Neural crest cell (in vitro differentiated cells): ENCODE data around the gene BNIP5. TPM values are rescaled to one million over a fixed set of nuclear protein-coding genes. Genes with fewer than 3 reads are reported as not detected.

ENCODE experiments used
- DNase-seq: peaks from one replicate; pipeline ENCODE4 v3.0.0; 2021; ENCODE audit warnings: low read depth, mixed read lengths, low spot score
- H3K27ac Mint-ChIP-seq: one replicate; pipeline ENCODE4 v1.8.0; 2021; ENCODE audit warnings: mild to moderate bottlenecking, mixed read lengths; ENCODE audit not compliant: unreplicated experiment
- H3K27me3 Mint-ChIP-seq: 2 replicates; pipeline ENCODE4 v1.8.0; 2021; ENCODE audit warnings: low read depth, mild to moderate bottlenecking, mixed read lengths
- H3K36me3 Mint-ChIP-seq: 2 replicates; pipeline ENCODE4 v1.8.0; 2021; ENCODE audit warnings: low read depth, mild to moderate bottlenecking, mixed read lengths
- H3K4me1 Mint-ChIP-seq: 2 replicates; pipeline ENCODE4 v1.8.0; 2021; ENCODE audit warnings: mixed read lengths
- H3K4me3 Mint-ChIP-seq: one replicate; pipeline ENCODE4 v1.8.0; 2021; ENCODE audit warnings: mild to moderate bottlenecking, mixed read lengths
- H3K9me3 Mint-ChIP-seq: 2 replicates; pipeline ENCODE4 v1.8.0; 2021; ENCODE audit warnings: mixed read lengths
- CTCF ChIP-seq: fragments of 200-600 bp; sonication (generic); conservative IDR thresholded peaks from 2 replicates; pipeline ENCODE4 v1.5.0; 2021; ENCODE audit warnings: antibody characterized with exemption, mild to moderate bottlenecking
- total RNA-seq: library from RNA; stranded (reverse); gene quantifications from 2 replicates; pipeline ENCODE4 v1.2.1, GENCODE V29; 2021

Gene BNIP5
- total RNA-seq, 1 donor from 2014 or later = not detected

- peaks cover 15% of the 10 kb centered on the region for H3K4me1 Mint-ChIP-seq
- peaks cover 3% of the 10 kb centered on the region for H3K27me3 Mint-ChIP-seq
- H3K4me3 Mint-ChIP-seq = no peak overlapping the region
- no peaks in the 10 kb centered on the region for H3K36me3 Mint-ChIP-seq
- no peak for DNase-seq
- no peak for TF ChIP-seq CTCF
- H3K27ac Mint-ChIP-seq = no peak overlapping the region
- no peaks in the 10 kb centered on the region for H3K9me3 Mint-ChIP-seq
Observed at GRCh38 chr6:36318690-36319435, 17.8 kb downstream of the BNIP5 start.

- no peak for TF ChIP-seq CTCF
- Mint-ChIP-seq H3K36me3 (no peaks in the 10 kb centered on the region), H3K27ac (no peak overlapping the region)
Observed at GRCh38 chr6:36317623-36318022, 19.1 kb downstream of the BNIP5 start.

GRCh38 chr6:36315921-36316320, 20.8 kb downstream of the BNIP5 start:
- H3K4me3 Mint-ChIP-seq = no peak overlapping the region
- no peak for DNase-seq
- H3K27me3 Mint-ChIP-seq = peaks cover 3% of the 10 kb centered on the region
- no peaks in the 10 kb centered on the region for H3K9me3 Mint-ChIP-seq
- peaks cover 7% of the 10 kb centered on the region for H3K4me1 Mint-ChIP-seq
- no peaks in the 10 kb centered on the region for H3K36me3 Mint-ChIP-seq
- no peak for TF ChIP-seq CTCF
- H3K27ac Mint-ChIP-seq = no peak overlapping the region

More at GRCh38 chr6:36317623-36318022, 19.1 kb downstream of the BNIP5 start:
- H3K4me1 Mint-ChIP-seq = peaks cover 7% of the 10 kb centered on the region
- DNase-seq = no peak
- H3K9me3 Mint-ChIP-seq = no peaks in the 10 kb centered on the region
- peaks cover 3% of the 10 kb centered on the region for H3K27me3 Mint-ChIP-seq
- H3K4me3 Mint-ChIP-seq = no peak overlapping the region

- H3K9me3 Mint-ChIP-seq = no peaks in the 10 kb centered on the region
- DNase-seq = no peak
- TF ChIP-seq CTCF = no peak
- H3K36me3 Mint-ChIP-seq = no peaks in the 10 kb centered on the region
- no peak overlapping the region for H3K27ac Mint-ChIP-seq
- no peak overlapping the region for H3K4me3 Mint-ChIP-seq
- H3K27me3 Mint-ChIP-seq = peaks cover 3% of the 10 kb centered on the region
- H3K4me1 Mint-ChIP-seq = peaks cover 7% of the 10 kb centered on the region
Observed at GRCh38 chr6:36314221-36315014, 22.3 kb downstream of the BNIP5 start.

- no peaks in the 10 kb centered on the region for H3K36me3 Mint-ChIP-seq
Observed at GRCh38 chr6:36313649-36313936, 23.1 kb downstream of the BNIP5 start.

More at GRCh38 chr6:36313649-36313936, 23.1 kb downstream of the BNIP5 start:
- no peak for DNase-seq
- Mint-ChIP-seq H3K4me3 (no peak overlapping the region), H3K9me3 (no peaks in the 10 kb centered on the region), H3K27me3 (peaks cover 3% of the 10 kb centered on the region), H3K4me1 (peaks cover 7% of the 10 kb centered on the region), H3K27ac (no peak overlapping the region)
- no peak for TF ChIP-seq CTCF
